MM.1S (cell line): ENCODE results near the gene MAGEL2.

Experiments used
- DNase-seq: peaks from one replicate; pipeline ENCODE4 v3.0.0-alpha.2; 2015
- H2AFZ ChIP-seq: fragments of 300-600 bp; sonication (generic); 2 replicates; pipeline ENCODE4 v1.6.0; 2016; ENCODE audit warnings: antibody characterized with exemption, low read length
- H3F3A ChIP-seq: fragments of 300-600 bp; sonication (generic); 2 replicates; pipeline ENCODE4 v1.6.1; 2016; ENCODE audit warnings: mild to moderate bottlenecking, antibody characterized with exemption, low read length, moderate library complexity, mixed read lengths; ENCODE audit not compliant: insufficient read depth
- H3K27ac ChIP-seq: fragments of 300-600 bp; sonication (generic); 2 replicates; pipeline ENCODE4 v1.5.1; 2016; ENCODE audit warnings: mild to moderate bottlenecking, low read length
- H3K27me3 ChIP-seq: fragments of 300-600 bp; sonication (generic); replicated peaks from 2 replicates; pipeline ENCODE4 v1.6.0; 2016; ENCODE audit warnings: low read length; ENCODE audit not compliant: insufficient read depth
- H3K36me3 ChIP-seq: fragments of 300-600 bp; sonication (generic); replicated peaks from 2 replicates; pipeline ENCODE4 v1.6.1; 2016; ENCODE audit warnings: mild to moderate bottlenecking, low read length, mixed read lengths; ENCODE audit not compliant: insufficient read depth
- H3K4me1 ChIP-seq: fragments of 300-600 bp; sonication (generic); 2 replicates; pipeline ENCODE4 v1.6.1; 2016; ENCODE audit warnings: low read length, mixed read lengths
- H3K4me2 ChIP-seq: fragments of 300-600 bp; sonication (generic); 2 replicates; pipeline ENCODE4 v1.6.0; 2016; ENCODE audit warnings: low read depth, low read length
- H3K4me3 ChIP-seq: fragments of 300-600 bp; sonication (generic); 2 replicates; pipeline ENCODE4 v1.5.1; 2016; ENCODE audit warnings: low read length, mixed read lengths
- H3K79me2 ChIP-seq: fragments of 300-600 bp; sonication (generic); 2 replicates; pipeline ENCODE4 v1.6.1; 2016; ENCODE audit warnings: mixed run types, low read length, mixed read lengths
- H3K9ac ChIP-seq: fragments of 300-600 bp; sonication (generic); 2 replicates; pipeline ENCODE4 v1.6.1; 2016; ENCODE audit warnings: low read length, mixed read lengths
- H3K9me2 ChIP-seq: fragments of 300-600 bp; sonication (generic); replicated peaks from 2 replicates; pipeline ENCODE4 v1.6.1; 2016; ENCODE audit warnings: mild to moderate bottlenecking, low read length, mixed read lengths; ENCODE audit not compliant: insufficient read depth
- H3K9me3 ChIP-seq: fragments of 300-600 bp; sonication (generic); replicated peaks from 2 replicates; pipeline ENCODE4 v1.6.1; 2016; ENCODE audit warnings: mild to moderate bottlenecking, low read length, mixed read lengths; ENCODE audit not compliant: insufficient read depth
- H4K20me1 ChIP-seq: fragments of 300-600 bp; sonication (generic); 2 replicates; pipeline ENCODE4 v1.6.1; 2016; ENCODE audit warnings: mild to moderate bottlenecking, low read length, moderate library complexity, mixed read lengths; ENCODE audit not compliant: insufficient read depth
- CTCF ChIP-seq: fragments of 300-600 bp; sonication (generic); IDR thresholded peaks from 2 replicates; pipeline ENCODE4 v1.5.1; 2016; ENCODE audit warnings: antibody characterized with exemption, low read length, mixed read lengths
- EZH2 ChIP-seq: fragments of 300-600 bp; sonication (generic); optimal IDR thresholded peaks from 2 replicates; pipeline ENCODE3; 2017; ENCODE audit warnings: low read depth, mild to moderate bottlenecking, antibody characterized with exemption, low read length, mixed read lengths
- EZH2phosphoT487 ChIP-seq: fragments of 300-600 bp; sonication (generic); IDR thresholded peaks from 2 replicates; pipeline ENCODE4 v1.6.1; 2018; ENCODE audit warnings: antibody characterized with exemption, low read length

Gene MAGEL2

GRCh38 chr15:23671481-23671880 is 23.8 kb upstream of the MAGEL2 start:
- Histone ChIP-seq H3F3A (no peaks in the 10 kb centered on the region), H4K20me1 (no peaks in the 10 kb centered on the region), H3K9me2 (no peaks in the 10 kb centered on the region), H2AFZ (no peak overlapping the region), H3K4me1 (no peaks in the 10 kb centered on the region), H3K36me3 (no peaks in the 10 kb centered on the region), H3K9ac (no peak overlapping the region), H3K9me3 (no peaks in the 10 kb centered on the region), H3K27ac (no peak overlapping the region), H3K79me2 (no peaks in the 10 kb centered on the region), H3K4me3 (no peak overlapping the region), H3K27me3 (no peaks in the 10 kb centered on the region), H3K4me2 (no peak overlapping the region)
- DNase-seq, result no peak
- TF ChIP-seq EZH2 (no peak), CTCF (no peak), EZH2phosphoT487 (no peak)

GRCh38 chr15:23670970-23671369 is 23.3 kb upstream of the MAGEL2 start:
- DNase-seq, result no peak
- no peaks in the 10 kb centered on the region for H3K79me2 ChIP-seq
- no peaks in the 10 kb centered on the region for H3K9me2 ChIP-seq
- H3F3A ChIP-seq, result no peaks in the 10 kb centered on the region
- TF ChIP-seq CTCF (no peak), EZH2 (no peak), EZH2phosphoT487 (no peak)
- H3K27me3 ChIP-seq, result no peaks in the 10 kb centered on the region
- H3K4me1 ChIP-seq, result no peaks in the 10 kb centered on the region
- no peak overlapping the region for H3K4me3 ChIP-seq
- H3K9ac ChIP-seq, result no peak overlapping the region
- no peaks in the 10 kb centered on the region for H4K20me1 ChIP-seq
- no peak overlapping the region for H3K4me2 ChIP-seq
- no peak overlapping the region for H3K27ac ChIP-seq
- no peak overlapping the region for H2AFZ ChIP-seq
- H3K9me3 ChIP-seq, result no peaks in the 10 kb centered on the region
- H3K36me3 ChIP-seq, result no peaks in the 10 kb centered on the region

GRCh38 chr15:23663232-23663631 is 15.6 kb upstream of the MAGEL2 start:
- Histone ChIP-seq H3K4me3 (no peak overlapping the region), H4K20me1 (no peaks in the 10 kb centered on the region), H3F3A (no peaks in the 10 kb centered on the region), H3K4me2 (no peak overlapping the region), H3K4me1 (no peaks in the 10 kb centered on the region), H2AFZ (no peak overlapping the region), H3K27me3 (no peaks in the 10 kb centered on the region), H3K27ac (no peak overlapping the region), H3K9me3 (no peaks in the 10 kb centered on the region), H3K36me3 (no peaks in the 10 kb centered on the region), H3K9me2 (no peaks in the 10 kb centered on the region), H3K79me2 (no peaks in the 10 kb centered on the region), H3K9ac (no peak overlapping the region)
- DNase-seq, result no peak
- TF ChIP-seq EZH2 (no peak), EZH2phosphoT487 (no peak), CTCF (no peak)
